Esophagus muscularis mucosa (tissue), 4 donors: ENCODE results near the gene GNG4.

Source experiments
- EP300 ChIP-seq: sonication (generic); formaldehyde crosslinking; IDR thresholded peaks from one replicate; pipeline ENCODE4 v1.6.1; 2017; ENCODE audit warnings: antibody characterized with exemption
- POLR2A ChIP-seq: fragments of 450-650 bp; IDR thresholded peaks from one replicate; pipeline ENCODE4 v1.6.1; 2017; ENCODE audit warnings: antibody characterized with exemption, moderate library complexity, mild to moderate bottlenecking, low read depth
- POLR2AphosphoS5 ChIP-seq, 2 donors: sonication (generic); formaldehyde crosslinking; IDR thresholded peaks; one replicate each; pipeline ENCODE4 v1.6.1; 2017; ENCODE audit warnings: antibody characterized with exemption in 2 of 2
- TF ChIP-seq, protein P1 (sequence below), 3 experiments: fragments of 200-600 bp in 2 of 3; fragments of 450-650 bp in 1 of 3; sonication (generic) in 2 of 3; IDR thresholded peaks; one replicate each; pipeline ENCODE4 v1.5.1; 2017 to 2019; ENCODE audit warnings: antibody characterized with exemption in 3 of 3, mild to moderate bottlenecking in 2 of 3, moderate library complexity in 1 of 3

GRCh38 chr1:235582130-235582529 is 67.5 kb downstream of the GNG4 start:
- TF ChIP-seq POLR2A, result no peak
- TF ChIP-seq, protein P1, sequence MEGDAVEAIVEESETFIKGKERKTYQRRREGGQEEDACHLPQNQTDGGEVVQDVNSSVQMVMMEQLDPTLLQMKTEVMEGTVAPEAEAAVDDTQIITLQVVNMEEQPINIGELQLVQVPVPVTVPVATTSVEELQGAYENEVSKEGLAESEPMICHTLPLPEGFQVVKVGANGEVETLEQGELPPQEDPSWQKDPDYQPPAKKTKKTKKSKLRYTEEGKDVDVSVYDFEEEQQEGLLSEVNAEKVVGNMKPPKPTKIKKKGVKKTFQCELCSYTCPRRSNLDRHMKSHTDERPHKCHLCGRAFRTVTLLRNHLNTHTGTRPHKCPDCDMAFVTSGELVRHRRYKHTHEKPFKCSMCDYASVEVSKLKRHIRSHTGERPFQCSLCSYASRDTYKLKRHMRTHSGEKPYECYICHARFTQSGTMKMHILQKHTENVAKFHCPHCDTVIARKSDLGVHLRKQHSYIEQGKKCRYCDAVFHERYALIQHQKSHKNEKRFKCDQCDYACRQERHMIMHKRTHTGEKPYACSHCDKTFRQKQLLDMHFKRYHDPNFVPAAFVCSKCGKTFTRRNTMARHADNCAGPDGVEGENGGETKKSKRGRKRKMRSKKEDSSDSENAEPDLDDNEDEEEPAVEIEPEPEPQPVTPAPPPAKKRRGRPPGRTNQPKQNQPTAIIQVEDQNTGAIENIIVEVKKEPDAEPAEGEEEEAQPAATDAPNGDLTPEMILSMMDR (IDR thresholded peaks at IDR 0.05), result no peak
- TF ChIP-seq EP300, result no peak
- TF ChIP-seq POLR2AphosphoS5 (IDR thresholded peaks at IDR 0.05), result no peak
